HG03045 (cell line): Measurements from ENCODE around the gene SLTM.
"Not testable (repeated sequence)": the region's sequence is repeated elsewhere in the genome, so short reads cannot be mapped to it uniquely, and the experiment has no call there.

Experiments
- ATAC-seq: cut with Tn5 transposase; IDR thresholded peaks from one replicate; pipeline ENCODE4 v1.9.1; 2021; ENCODE audit warnings: mild to moderate bottlenecking, moderate library complexity; ENCODE audit not compliant: unreplicated experiment

The SLTM gene

GRCh38 chr15:58877999-58878825 lies 55.3 kb downstream of the SLTM start:
- ATAC-seq: no peak

- ATAC-seq: no peak
Measured at GRCh38 chr15:58876306-58877106, 57.0 kb downstream of the SLTM start.

GRCh38 chr15:58875343-58875742 lies 58.1 kb downstream of the SLTM start:
- no peak for ATAC-seq

GRCh38 chr15:58873267-58873666 lies 60.2 kb downstream of the SLTM start:
- ATAC-seq: no peak

GRCh38 chr15:58870451-58870850 lies 63.0 kb downstream of the SLTM start:
- no peak for ATAC-seq

- no peak for ATAC-seq
Measured at GRCh38 chr15:58867926-58868325, 65.6 kb downstream of the SLTM start.

GRCh38 chr15:58865425-58865880 lies 68.0 kb downstream of the SLTM start:
- no peak for ATAC-seq

- no peak for ATAC-seq
Measured at GRCh38 chr15:58864602-58865424, 68.7 kb downstream of the SLTM start.

- no peak for ATAC-seq
Measured at GRCh38 chr15:58862326-58862725, 71.2 kb downstream of the SLTM start.

GRCh38 chr15:58856621-58857020 lies 76.9 kb downstream of the SLTM start:
- ATAC-seq: not testable (repeated sequence)

GRCh38 chr15:58856086-58856485 lies 77.4 kb downstream of the SLTM start:
- no peak for ATAC-seq

- ATAC-seq: no peak
Measured at GRCh38 chr15:58854593-58854992, 78.9 kb downstream of the SLTM start.

GRCh38 chr15:58852347-58852746 lies 81.1 kb downstream of the SLTM start:
- ATAC-seq: no peak

- not testable (repeated sequence) for ATAC-seq
Measured at GRCh38 chr15:58851205-58851604, 82.3 kb downstream of the SLTM start.

GRCh38 chr15:58842713-58843396 lies 90.6 kb downstream of the SLTM start:
- ATAC-seq: no peak

- no peak for ATAC-seq
Measured at GRCh38 chr15:58840048-58840447, 93.4 kb downstream of the SLTM start.

GRCh38 chr15:58839485-58839884 lies 94.0 kb downstream of the SLTM start:
- no peak for ATAC-seq

GRCh38 chr15:58833681-58834426 lies 99.6 kb downstream of the SLTM start:
- ATAC-seq: not testable (repeated sequence)

- ATAC-seq: no peak
Measured at GRCh38 chr15:58830556-58830955, 102.9 kb downstream of the SLTM start.
